Lower leg skin (tissue), 4 donors: ENCODE data around the gene HBE1. TPM values are rescaled to one million over a fixed set of nuclear protein-coding genes. Genes with fewer than 3 reads are reported as not detected.

Source experiments
- DNase-seq, 2 donors: peaks; one replicate each; pipeline ENCODE4 v3.0.0-alpha.2; 2019; ENCODE audit warnings: low spot score in 2 of 2
- H3K4me3 ChIP-seq: fragments of 200-600 bp; sonication (generic); 2 replicates; pipeline ENCODE4 v1.5.1; 2017; ENCODE audit warnings: mild to moderate bottlenecking, low read depth; ENCODE audit not compliant: poor library complexity, severe bottlenecking
- CTCF ChIP-seq, 3 donors: fragments of 450-650 bp; IDR thresholded peaks; one replicate each; pipeline ENCODE4 v1.5.1; 2016; ENCODE audit warnings: antibody characterized with exemption in 3 of 3, mild to moderate bottlenecking in 3 of 3, moderate library complexity in 2 of 3
- POLR2A ChIP-seq, 2 donors: fragments of 450-650 bp; IDR thresholded peaks; one replicate each; pipeline ENCODE4 v1.6.1; 2016 to 2017; ENCODE audit warnings: antibody characterized with exemption in 2 of 2, mild to moderate bottlenecking in 1 of 2, moderate library complexity in 1 of 2
- WGBS, 2 donors: methylation state at CpG; one replicate each; pipeline ENCODE4 v1.1.5; 2018; 5-methylcytosine and 5-hydroxymethylcytosine counted together
- intact Hi-C: fragments of 100-400 bp; cut with DNase I; formaldehyde crosslinking; loops from one replicate; pipeline ENCODE4 v1.15.0; 2023; ENCODE audit warnings: low total_unique reads
- total RNA-seq, 4 donors: library from RNA; depleted of rRNA; stranded (reverse); fragments of >200 nt; gene quantifications; one replicate each; pipeline ENCODE4 v1.1.0, GENCODE V29; 2016

The HBE1 gene
- total RNA-seq, 4 donors from 2014 or later: not detected

- 64 to 83% methylated on average over 1 of the region's 1 CpG for WGBS, 2 donors
- intact Hi-C loops: no loop called here
- TF ChIP-seq POLR2A (IDR thresholded peaks at IDR 0.05): no peak
- no peak for TF ChIP-seq CTCF (IDR thresholded peaks at IDR 0.05)
- H3K4me3 ChIP-seq: no peak overlapping the region
- no peak for DNase-seq
Observed at GRCh38 chr11:5277807-5278382, 8.2 kb upstream of the HBE1 start.

- 78 to 84% methylated on average over 2 of the region's 2 CpGs for WGBS, 2 donors
- no peak overlapping the region for H3K4me3 ChIP-seq
- no peak for DNase-seq
- TF ChIP-seq POLR2A (IDR thresholded peaks at IDR 0.05): no peak
- TF ChIP-seq CTCF (IDR thresholded peaks at IDR 0.05): no peak
- intact Hi-C loops: no loop called here
Observed at GRCh38 chr11:5276697-5277096, 7.0 kb upstream of the HBE1 start.

- WGBS, 2 donors: 78 to 83% methylated on average over 6 of the region's 6 CpGs
- H3K4me3 ChIP-seq: no peak overlapping the region
- intact Hi-C loops: no loop called here
- no peak for DNase-seq
- TF ChIP-seq CTCF (IDR thresholded peaks at IDR 0.05) (no peak), POLR2A (IDR thresholded peaks at IDR 0.05) (no peak)
Observed at GRCh38 chr11:5275369-5276110, 5.8 kb upstream of the HBE1 start.

GRCh38 chr11:5274395-5274794 is 4.7 kb upstream of the HBE1 start:
- 64 to 65% methylated on average over 5 of the region's 5 CpGs for WGBS, 2 donors
- intact Hi-C loops: no loop called here
- H3K4me3 ChIP-seq: no peak overlapping the region
- TF ChIP-seq POLR2A (IDR thresholded peaks at IDR 0.05) (no peak), CTCF (IDR thresholded peaks at IDR 0.05) (no peak)
- DNase-seq: no peak

- H3K4me3 ChIP-seq: no peak overlapping the region
- no peak for TF ChIP-seq CTCF (IDR thresholded peaks at IDR 0.05)
- TF ChIP-seq POLR2A (IDR thresholded peaks at IDR 0.05): no peak
- 70 to 79% methylated on average over 4 of the region's 4 CpGs for WGBS, 2 donors
- no peak for DNase-seq
- intact Hi-C loops: no loop called here
Observed at GRCh38 chr11:5272395-5273017, 2.8 kb upstream of the HBE1 start.
